Activated CD4-positive, alpha-beta T cell treated with anti-CD3 and anti-CD28 coated beads for 24 hours (primary cell): ENCODE measurements around the gene GHR.
"Not testable (repeated sequence)": the region's sequence is repeated elsewhere in the genome, so short reads cannot be mapped to it uniquely, and the experiment has no call there.

Experiments used
- DNase-seq, 2 donors: peaks; one replicate each; pipeline ENCODE4 v3.0.0-alpha.2; 2020; ENCODE audit warnings: low read depth in 2 of 2

The GHR gene

GRCh38 chr5:42718591-42718990 is 295.4 kb downstream of the GHR start:
- no peak for DNase-seq

- DNase-seq = no peak
Measured at GRCh38 chr5:42719034-42719433, 295.8 kb downstream of the GHR start.

GRCh38 chr5:42720251-42720650 is 297.0 kb downstream of the GHR start:
- no peak for DNase-seq

GRCh38 chr5:42721484-42721883 is 298.2 kb downstream of the GHR start:
- DNase-seq = no peak

GRCh38 chr5:42734531-42735058 is 311.4 kb downstream of the GHR start:
- DNase-seq = not testable (repeated sequence)

GRCh38 chr5:42740920-42741319 is 317.7 kb downstream of the GHR start:
- DNase-seq = no peak

- DNase-seq = no peak
Measured at GRCh38 chr5:42745426-42745825, 322.2 kb downstream of the GHR start.

- DNase-seq = no peak
Measured at GRCh38 chr5:42745856-42746255, 322.6 kb downstream of the GHR start.

GRCh38 chr5:42749020-42749419 is 325.8 kb downstream of the GHR start:
- DNase-seq = no peak

- no peak for DNase-seq
Measured at GRCh38 chr5:42750507-42750906, 327.3 kb downstream of the GHR start.

GRCh38 chr5:42751044-42751443 is 327.8 kb downstream of the GHR start:
- no peak for DNase-seq

GRCh38 chr5:42753099-42753498 is 329.9 kb downstream of the GHR start:
- no peak for DNase-seq

GRCh38 chr5:42756606-42757601 is 333.7 kb downstream of the GHR start, which contains the start of gene CCDC152:
Gene CCDC152 (plus strand): TSS chr5:42756818. CDS start chr5:42759122, 2,304 bp downstream.
- peak; percentile 42 to 47 for DNase-seq

- no peak for DNase-seq
Measured at GRCh38 chr5:42759456-42759855, 336.2 kb downstream of the GHR start.

GRCh38 chr5:42760426-42760825 is 337.2 kb downstream of the GHR start:
- no peak for DNase-seq

- DNase-seq = no peak
Measured at GRCh38 chr5:42761791-42762190, 338.6 kb downstream of the GHR start.

- DNase-seq = no peak
Measured at GRCh38 chr5:42767491-42768105, 344.4 kb downstream of the GHR start.

- no peak for DNase-seq
Measured at GRCh38 chr5:42768106-42768504, 344.9 kb downstream of the GHR start.

GRCh38 chr5:42770003-42770402 is 346.8 kb downstream of the GHR start:
- DNase-seq = no peak
